HepG2 (cell line): ENCODE data around the gene CLIC1. TPM values are rescaled to one million over a fixed set of nuclear protein-coding genes. Genes with fewer than 3 reads are reported as not detected.
A peak's percentile ranks its signal among the peaks of the same experiment; 100 is the strongest.

ENCODE experiments used
- ADNP ChIP-seq: sonication (generic); formaldehyde crosslinking; IDR thresholded peaks from 2 replicates; pipeline ENCODE4 v1.4.0; 2020; ENCODE audit warnings: missing genetic modification reagents
- CCDC6 ChIP-seq: sonication (generic); formaldehyde crosslinking; IDR thresholded peaks from 2 replicates; pipeline ENCODE4 v1.8.1; 2022; ENCODE audit warnings: mild to moderate bottlenecking, missing genetic modification reagents, moderate library complexity
- GATAD1 ChIP-seq: IDR thresholded peaks from 2 replicates; pipeline ENCODE4 v1.6.1; 2016; ENCODE audit warnings: missing genetic modification reagents, missing compliant biosample characterization
- HNF4G ChIP-seq, 2 experiments: sonication (generic) in 1 of 2; formaldehyde crosslinking in 1 of 2; IDR thresholded peaks; 2 replicates each; pipeline versions ENCODE4 v1.4.0 to v1.6.1; 2011 to 2020; ENCODE audit warnings: borderline replicate concordance in 2 of 2, low read depth in 2 of 2, mild to moderate bottlenecking in 2 of 2, low read length in 1 of 2, missing genetic modification reagents in 1 of 2, moderate library complexity in 1 of 2
- HOXA5 ChIP-seq: sonication (generic); formaldehyde crosslinking; IDR thresholded peaks from 2 replicates; pipeline ENCODE4 v1.4.0; 2020; ENCODE audit warnings: missing genetic modification reagents
- HOXA7 ChIP-seq: sonication (generic); formaldehyde crosslinking; IDR thresholded peaks from 2 replicates; pipeline ENCODE4 v1.8.1; 2022; ENCODE audit warnings: mild to moderate bottlenecking, missing genetic modification reagents, moderate library complexity
- JUNB ChIP-seq: sonication (generic); formaldehyde crosslinking; IDR thresholded peaks from 2 replicates; pipeline ENCODE4 v1.8.0; 2022; ENCODE audit warnings: missing genetic modification reagents, mild to moderate bottlenecking, borderline replicate concordance
- MAFK ChIP-seq, 2 experiments: IDR thresholded peaks in 1 of 2; conservative IDR thresholded peaks in 1 of 2; 2 replicates each; pipeline ENCODE4 v1.6.1; 2011; ENCODE audit warnings: improper control_type of control experiment in 2 of 2, low read length in 2 of 2
- MIER3 ChIP-seq: IDR thresholded peaks from 2 replicates; pipeline ENCODE4 v1.6.1; 2016; ENCODE audit warnings: missing compliant biosample characterization, borderline replicate concordance
- NFE2 ChIP-seq: sonication (generic); formaldehyde crosslinking; IDR thresholded peaks from 2 replicates; pipeline ENCODE4 v1.4.0; 2020; ENCODE audit warnings: missing genetic modification reagents
- NFKB2 ChIP-seq: sonication (generic); formaldehyde crosslinking; IDR thresholded peaks from 2 replicates; pipeline ENCODE4 v1.4.0; 2020; ENCODE audit warnings: missing genetic modification reagents, borderline replicate concordance
- POGZ ChIP-seq: sonication (generic); formaldehyde crosslinking; IDR thresholded peaks from 2 replicates; pipeline ENCODE4 v1.4.0; 2020; ENCODE audit warnings: mild to moderate bottlenecking, missing genetic modification reagents
- RAD51 ChIP-seq: fragments of 450-650 bp; IDR thresholded peaks from 2 replicates; pipeline ENCODE4 v1.6.1; 2016; ENCODE audit warnings: borderline replicate concordance
- RFX3 ChIP-seq: IDR thresholded peaks from 2 replicates; pipeline ENCODE4 v1.6.1; 2016; ENCODE audit warnings: missing biosample characterization, missing genetic modification reagents
- YEATS4 ChIP-seq: sonication (generic); formaldehyde crosslinking; IDR thresholded peaks from 2 replicates; pipeline ENCODE4 v1.4.0; 2020; ENCODE audit warnings: missing genetic modification reagents, borderline replicate concordance
- ZMYM4 ChIP-seq: sonication (generic); formaldehyde crosslinking; IDR thresholded peaks from 2 replicates; pipeline ENCODE4 v1.8.1; 2023; ENCODE audit warnings: mild to moderate bottlenecking, missing genetic modification reagents
- ZNF180 ChIP-seq: sonication (generic); formaldehyde crosslinking; IDR thresholded peaks from 2 replicates; pipeline ENCODE4 v1.4.0; 2020; ENCODE audit warnings: low read depth, missing genetic modification reagents, borderline replicate concordance
- ZNF264 ChIP-seq: sonication (generic); formaldehyde crosslinking; IDR thresholded peaks from 2 replicates; pipeline ENCODE4 v1.4.0; 2020; ENCODE audit warnings: missing genetic modification reagents
- ZNF432 ChIP-seq: sonication (generic); formaldehyde crosslinking; IDR thresholded peaks from 2 replicates; pipeline ENCODE4 v1.5.0; 2020; ENCODE audit warnings: missing genetic modification reagents, mild to moderate bottlenecking, borderline replicate concordance
- ZNF660 ChIP-seq: sonication (generic); formaldehyde crosslinking; IDR thresholded peaks from 2 replicates; pipeline ENCODE4 v1.5.1; 2020; ENCODE audit warnings: mild to moderate bottlenecking, low read depth, missing genetic modification reagents, borderline replicate concordance
- ZSCAN22 ChIP-seq: sonication (generic); formaldehyde crosslinking; IDR thresholded peaks from 2 replicates; pipeline ENCODE4 v1.4.0; 2020; ENCODE audit warnings: mild to moderate bottlenecking, missing genetic modification reagents
- polyA plus RNA-seq, 8 experiments: library from polyadenylated mRNA; depleted of rRNA in 3 of 8; stranded (reverse) in 7 of 8; unstranded in 1 of 8; fragments of >200 nt; fragmentation: Illumina TruSeq in 4 of 8; extraction: Trizol in 4 of 8; gene quantifications; 2 replicates each; pipeline versions ENCODE4 v1.2.1 to v1.2.3, GENCODE V29; 2011 to 2016; ENCODE audit warnings: low read depth in 4 of 8, missing spikeins in 1 of 8, mixed read lengths in 1 of 8; ENCODE audit not compliant: insufficient read depth in 1 of 8
- total RNA-seq, 5 experiments: library from RNA; depleted of rRNA; stranded (reverse); fragments of >200 nt; fragmentation: Illumina TruSeq; extraction: Trizol; gene quantifications; 2 replicates each; pipeline ENCODE4 v1.2.3, GENCODE V29; 2016; ENCODE audit warnings: low read depth in 1 of 5
- TF ChIP-seq, protein P1 (sequence below): sonication (generic); formaldehyde crosslinking; IDR thresholded peaks from 2 replicates; pipeline ENCODE4 v1.8.0; 2022; ENCODE audit warnings: missing genetic modification reagents, mild to moderate bottlenecking, borderline replicate concordance
- TF ChIP-seq, protein P2 (sequence below): sonication (generic); formaldehyde crosslinking; IDR thresholded peaks from 2 replicates; pipeline ENCODE4 v1.4.0; 2020; ENCODE audit warnings: mild to moderate bottlenecking, missing genetic modification reagents

Gene CLIC1
- total and polyA plus RNA-seq, 2 of the 13 experiments (the other 11 are each of a cell fraction or from before 2014, with no cell fraction given): 602 to 891 TPM

- TF ChIP-seq RAD51 (no peak), CCDC6 (CRISPR knock-in tag) (no peak), NFKB2 (CRISPR knock-in tag) (peak; percentile 25; the same call in 1 of the 2 replicates), RFX3 (no peak), ADNP (CRISPR knock-in tag) (no peak), MAFK (conservative IDR thresholded peaks at IDR 0.05 in 1 of 2, IDR thresholded peaks at IDR 0.05 in 1 of 2; ENCODE audit: low read length in 2 of 2) (no peak), ZMYM4 (CRISPR knock-in tag) (peak; percentile 22; the same call in 1 of the 2 replicates), POGZ (CRISPR knock-in tag) (no peak), HOXA7 (CRISPR knock-in tag) (no peak), ZNF180 (CRISPR knock-in tag) (no peak), ZSCAN22 (CRISPR knock-in tag) (no peak), GATAD1 (CRISPR knock-in tag) (no peak), JUNB (no peak), YEATS4 (no peak), ZNF264 (CRISPR knock-in tag) (no peak), NFE2 (no peak), ZNF432 (CRISPR knock-in tag) (no peak), ZNF660 (CRISPR knock-in tag) (no peak), MIER3 (no peak; the same call in 1 of the 2 replicates), HNF4G (IDR thresholded peaks at IDR 0.05; ENCODE audit: borderline replicate concordance, low read depth, low read length) (peak; percentile 50), HNF4G (CRISPR knock-in tag; IDR thresholded peaks at IDR 0.05; ENCODE audit: borderline replicate concordance, low read depth) (no peak), HOXA5 (CRISPR knock-in tag) (0 out of 2 replicates have a peak, but pooled peaks have one; percentile 55)
- TF ChIP-seq, protein P1, sequence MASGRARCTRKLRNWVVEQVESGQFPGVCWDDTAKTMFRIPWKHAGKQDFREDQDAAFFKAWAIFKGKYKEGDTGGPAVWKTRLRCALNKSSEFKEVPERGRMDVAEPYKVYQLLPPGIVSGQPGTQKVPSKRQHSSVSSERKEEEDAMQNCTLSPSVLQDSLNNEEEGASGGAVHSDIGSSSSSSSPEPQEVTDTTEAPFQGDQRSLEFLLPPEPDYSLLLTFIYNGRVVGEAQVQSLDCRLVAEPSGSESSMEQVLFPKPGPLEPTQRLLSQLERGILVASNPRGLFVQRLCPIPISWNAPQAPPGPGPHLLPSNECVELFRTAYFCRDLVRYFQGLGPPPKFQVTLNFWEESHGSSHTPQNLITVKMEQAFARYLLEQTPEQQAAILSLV (CRISPR knock-in tag): no peak; the same call in 1 of the 2 replicates
- TF ChIP-seq, protein P2, sequence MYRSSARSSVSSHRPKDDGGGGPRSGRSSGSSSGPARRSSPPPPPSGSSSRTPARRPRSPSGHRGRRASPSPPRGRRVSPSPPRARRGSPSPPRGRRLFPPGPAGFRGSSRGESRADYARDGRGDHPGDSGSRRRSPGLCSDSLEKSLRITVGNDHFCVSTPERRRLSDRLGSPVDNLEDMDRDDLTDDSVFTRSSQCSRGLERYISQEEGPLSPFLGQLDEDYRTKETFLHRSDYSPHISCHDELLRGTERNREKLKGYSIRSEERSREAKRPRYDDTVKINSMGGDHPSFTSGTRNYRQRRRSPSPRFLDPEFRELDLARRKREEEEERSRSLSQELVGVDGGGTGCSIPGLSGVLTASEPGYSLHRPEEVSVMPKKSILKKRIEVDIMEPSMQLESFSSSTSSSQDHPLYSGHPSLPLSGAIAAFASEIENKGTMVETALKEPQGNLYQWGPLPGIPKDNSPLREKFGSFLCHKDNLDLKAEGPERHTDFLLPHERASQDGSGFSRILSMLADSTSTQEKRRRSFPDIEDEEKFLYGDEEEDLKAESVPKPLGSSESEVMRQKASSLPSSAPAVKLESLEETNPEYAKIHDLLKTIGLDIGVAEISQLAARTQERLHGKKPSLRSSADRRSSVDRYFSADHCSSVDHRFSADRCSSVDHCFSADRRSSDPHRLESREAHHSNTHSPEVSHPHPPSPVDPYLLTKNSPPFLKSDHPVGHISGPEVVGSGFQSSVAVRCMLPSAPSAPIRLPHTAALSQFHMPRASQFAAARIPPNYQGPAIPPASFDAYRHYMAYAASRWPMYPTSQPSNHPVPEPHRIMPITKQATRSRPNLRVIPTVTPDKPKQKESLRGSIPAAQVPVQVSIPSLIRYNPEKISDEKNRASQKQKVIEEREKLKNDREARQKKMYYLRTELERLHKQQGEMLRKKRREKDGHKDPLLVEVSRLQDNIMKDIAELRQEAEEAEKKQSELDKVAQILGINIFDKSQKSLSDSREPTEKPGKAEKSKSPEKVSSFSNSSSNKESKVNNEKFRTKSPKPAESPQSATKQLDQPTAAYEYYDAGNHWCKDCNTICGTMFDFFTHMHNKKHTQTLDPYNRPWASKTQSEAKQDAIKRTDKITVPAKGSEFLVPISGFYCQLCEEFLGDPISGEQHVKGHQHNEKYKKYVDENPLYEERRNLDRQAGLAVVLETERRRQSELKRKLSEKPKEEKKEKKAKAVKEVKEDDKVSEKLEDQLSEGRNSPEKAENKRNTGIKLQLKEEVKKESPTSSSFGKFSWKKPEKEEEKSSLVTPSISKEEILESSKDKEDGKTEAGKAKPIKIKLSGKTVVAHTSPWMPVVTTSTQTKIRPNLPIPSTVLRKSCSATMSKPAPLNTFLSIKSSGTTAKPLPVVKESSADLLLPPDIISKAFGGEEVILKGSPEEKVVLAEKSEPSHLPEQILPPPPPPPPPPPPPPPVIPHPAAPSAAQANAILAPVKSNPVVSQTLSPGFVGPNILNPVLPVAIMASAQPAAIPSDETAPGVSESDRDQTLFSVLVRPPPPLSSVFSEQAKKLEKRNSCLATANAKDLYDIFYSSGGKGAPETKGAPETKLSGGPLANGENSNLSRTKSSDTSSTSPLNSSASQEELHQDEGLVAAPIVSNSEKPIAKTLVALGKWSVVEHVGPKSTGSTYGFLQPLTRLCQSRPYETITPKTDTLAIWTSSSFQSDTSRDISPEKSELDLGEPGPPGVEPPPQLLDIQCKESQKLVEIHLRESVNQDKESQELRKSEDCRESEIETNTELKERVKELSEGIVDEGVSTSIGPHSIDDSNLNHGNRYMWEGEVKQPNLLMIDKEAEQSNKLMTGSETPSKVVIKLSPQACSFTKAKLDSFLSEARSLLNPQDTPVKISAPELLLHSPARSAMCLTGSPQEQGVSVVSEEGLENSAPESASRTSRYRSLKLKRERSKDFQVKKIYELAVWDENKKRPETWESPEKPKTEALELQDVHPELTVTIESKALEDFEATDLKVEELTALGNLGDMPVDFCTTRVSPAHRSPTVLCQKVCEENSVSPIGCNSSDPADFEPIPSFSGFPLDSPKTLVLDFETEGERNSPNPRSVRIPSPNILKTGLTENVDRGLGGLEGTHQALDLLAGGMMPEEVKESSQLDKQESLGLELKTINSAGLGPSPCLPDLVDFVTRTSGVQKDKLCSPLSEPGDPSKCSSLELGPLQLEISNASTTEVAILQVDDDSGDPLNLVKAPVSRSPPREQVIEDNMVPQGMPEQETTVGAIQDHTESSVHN: no peak
Measured at GRCh38 chr6:31778193-31778592, 41.9 kb upstream of the CLIC1 start (continued).
